SU-DHL-6 (cell line): Measurements from ENCODE around the gene SFTA2.

ENCODE experiments used
- H2AFZ ChIP-seq: fragments of 200-600 bp; sonication (generic); 2 replicates; pipeline ENCODE4 v1.6.1; 2014; ENCODE audit warnings: low read depth, mild to moderate bottlenecking, moderate library complexity, mixed read lengths, antibody characterized with exemption, low read length; ENCODE audit not compliant: severe bottlenecking
- H3F3A ChIP-seq: fragments of 200-600 bp; shearing (Covaris generic); 2 replicates; pipeline ENCODE4 v1.6.0; 2016; ENCODE audit warnings: antibody characterized with exemption, mild to moderate bottlenecking; ENCODE audit not compliant: insufficient read depth
- H3K27ac ChIP-seq: fragments of 200-600 bp; sonication (generic); 2 replicates; pipeline ENCODE4 v1.5.1; 2016; ENCODE audit warnings: low read depth, mild to moderate bottlenecking, low read length, moderate library complexity, mixed read lengths
- H3K27me3 ChIP-seq: fragments of 200-600 bp; sonication (generic), shearing (Covaris generic); 2 replicates; pipeline ENCODE4 v1.6.0; 2014; ENCODE audit warnings: mild to moderate bottlenecking, low read length
- H3K36me3 ChIP-seq: fragments of 200-600 bp; sonication (generic); 2 replicates; pipeline ENCODE4 v1.6.1; 2014; ENCODE audit warnings: mild to moderate bottlenecking, low read length, mixed read lengths
- H3K4me2 ChIP-seq: fragments of 300-600, 200-600 bp; shearing (Covaris generic), sonication (generic); 2 replicates; pipeline ENCODE4 v1.6.0; 2014; ENCODE audit warnings: low read length, low read depth, mild to moderate bottlenecking; ENCODE audit not compliant: poor library complexity, severe bottlenecking
- H3K4me3 ChIP-seq: fragments of 200-600 bp; sonication (generic); 2 replicates; pipeline ENCODE4 v1.5.1; 2014; ENCODE audit warnings: antibody characterized with exemption, low read length, mild to moderate bottlenecking, mixed read lengths; ENCODE audit not compliant: insufficient read depth, poor library complexity, severe bottlenecking
- H3K79me2 ChIP-seq: fragments of 200-600 bp; sonication (generic); 2 replicates; pipeline ENCODE4 v1.6.1; 2014; ENCODE audit warnings: mild to moderate bottlenecking, low read length, moderate library complexity; ENCODE audit not compliant: insufficient read depth
- H3K9ac ChIP-seq: fragments of 200-600 bp; sonication (generic); 2 replicates; pipeline ENCODE4 v1.7.0; 2014; ENCODE audit warnings: mild to moderate bottlenecking, low read length
- H3K9me2 ChIP-seq: fragments of 200-600 bp; sonication (generic); replicated peaks from 2 replicates; pipeline ENCODE4 v1.6.1; 2014; ENCODE audit warnings: low read length; ENCODE audit not compliant: insufficient read depth
- H3K9me3 ChIP-seq: fragments of 200-600 bp; sonication (generic); 2 replicates; pipeline ENCODE4 v1.6.1; 2014; ENCODE audit warnings: low read length, mixed read lengths; ENCODE audit not compliant: insufficient read depth
- H4K20me1 ChIP-seq: fragments of 200-600 bp; sonication (generic); 2 replicates; pipeline ENCODE4 v1.6.1; 2014; ENCODE audit warnings: low read depth, mild to moderate bottlenecking, antibody characterized with exemption, low read length, moderate library complexity, mixed read lengths
- EZH2phosphoT487 ChIP-seq: fragments of 200-600 bp; sonication (generic), shearing (Covaris generic); conservative IDR thresholded peaks from 2 replicates; pipeline ENCODE4 v1.6.1; 2018; ENCODE audit warnings: mild to moderate bottlenecking, antibody characterized with exemption, low read length, moderate library complexity, mixed read lengths
- TF ChIP-seq, protein P1 (sequence below): fragments of 200-600 bp; sonication (generic); IDR thresholded peaks from one replicate; pipeline ENCODE4 v1.5.1; 2017; ENCODE audit warnings: antibody characterized with exemption, mild to moderate bottlenecking, low read length, moderate library complexity; ENCODE audit not compliant: insufficient read depth, poor library complexity, severe bottlenecking

Gene SFTA2

GRCh38 chr6:30963641-30964040 lies 31.7 kb upstream of the SFTA2 start:
- Histone ChIP-seq H3K36me3 (no peaks in the 10 kb centered on the region), H2AFZ (no peak overlapping the region), H3K9ac (no peak overlapping the region), H3K9me2 (no peaks in the 10 kb centered on the region), H4K20me1 (no peaks in the 10 kb centered on the region), H3F3A (no peaks in the 10 kb centered on the region), H3K79me2 (no peaks in the 10 kb centered on the region), H3K27ac (no peak overlapping the region), H3K9me3 (no peaks in the 10 kb centered on the region), H3K4me2 (no peak overlapping the region), H3K27me3 (no peaks in the 10 kb centered on the region), H3K4me3 (no peak overlapping the region)
- TF ChIP-seq EZH2phosphoT487: no peak
- TF ChIP-seq, protein P1, sequence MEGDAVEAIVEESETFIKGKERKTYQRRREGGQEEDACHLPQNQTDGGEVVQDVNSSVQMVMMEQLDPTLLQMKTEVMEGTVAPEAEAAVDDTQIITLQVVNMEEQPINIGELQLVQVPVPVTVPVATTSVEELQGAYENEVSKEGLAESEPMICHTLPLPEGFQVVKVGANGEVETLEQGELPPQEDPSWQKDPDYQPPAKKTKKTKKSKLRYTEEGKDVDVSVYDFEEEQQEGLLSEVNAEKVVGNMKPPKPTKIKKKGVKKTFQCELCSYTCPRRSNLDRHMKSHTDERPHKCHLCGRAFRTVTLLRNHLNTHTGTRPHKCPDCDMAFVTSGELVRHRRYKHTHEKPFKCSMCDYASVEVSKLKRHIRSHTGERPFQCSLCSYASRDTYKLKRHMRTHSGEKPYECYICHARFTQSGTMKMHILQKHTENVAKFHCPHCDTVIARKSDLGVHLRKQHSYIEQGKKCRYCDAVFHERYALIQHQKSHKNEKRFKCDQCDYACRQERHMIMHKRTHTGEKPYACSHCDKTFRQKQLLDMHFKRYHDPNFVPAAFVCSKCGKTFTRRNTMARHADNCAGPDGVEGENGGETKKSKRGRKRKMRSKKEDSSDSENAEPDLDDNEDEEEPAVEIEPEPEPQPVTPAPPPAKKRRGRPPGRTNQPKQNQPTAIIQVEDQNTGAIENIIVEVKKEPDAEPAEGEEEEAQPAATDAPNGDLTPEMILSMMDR: no peak

- no peak for TF ChIP-seq EZH2phosphoT487
- TF ChIP-seq, protein P1: no peak
- Histone ChIP-seq H2AFZ (no peak overlapping the region), H3K4me3 (no peak overlapping the region), H3K36me3 (no peaks in the 10 kb centered on the region), H3K4me2 (no peak overlapping the region), H3K9me3 (no peaks in the 10 kb centered on the region), H3K9me2 (no peaks in the 10 kb centered on the region), H4K20me1 (no peaks in the 10 kb centered on the region), H3F3A (no peaks in the 10 kb centered on the region), H3K27ac (no peak overlapping the region), H3K79me2 (no peaks in the 10 kb centered on the region), H3K27me3 (no peaks in the 10 kb centered on the region), H3K9ac (no peak overlapping the region)
Observed at GRCh38 chr6:30962716-30963115, 30.7 kb upstream of the SFTA2 start.

GRCh38 chr6:30960907-30961673 lies 29.1 kb upstream of the SFTA2 start:
- Histone ChIP-seq H3K27ac (no peak overlapping the region), H3K4me2 (no peak overlapping the region)

More at GRCh38 chr6:30960907-30961673, 29.1 kb upstream of the SFTA2 start:
- H3K9me3 ChIP-seq: no peaks in the 10 kb centered on the region
- no peaks in the 10 kb centered on the region for H3F3A ChIP-seq
- H3K4me3 ChIP-seq: no peak overlapping the region
- no peak overlapping the region for H3K9ac ChIP-seq
- H4K20me1 ChIP-seq: no peaks in the 10 kb centered on the region
- no peaks in the 10 kb centered on the region for H3K27me3 ChIP-seq
- no peak overlapping the region for H2AFZ ChIP-seq
- no peaks in the 10 kb centered on the region for H3K9me2 ChIP-seq
- TF ChIP-seq, protein P1: no peak
- no peak for TF ChIP-seq EZH2phosphoT487
- H3K36me3 ChIP-seq: no peaks in the 10 kb centered on the region
- no peaks in the 10 kb centered on the region for H3K79me2 ChIP-seq
